Nephron (organoid): ENCODE measurements around the gene SMG7.

Experiments
- H3K27ac Mint-ChIP-seq, 3 experiments: 2 replicates each; pipeline ENCODE4 v1.8.0; 2020; ENCODE audit warnings: mixed read lengths in 3 of 3, mild to moderate bottlenecking in 2 of 3, moderate library complexity in 1 of 3
- H3K27me3 Mint-ChIP-seq: 2 replicates; pipeline ENCODE4 v1.8.0; 2021; ENCODE audit warnings: low read depth, mild to moderate bottlenecking, moderate library complexity, mixed read lengths
- H3K36me3 Mint-ChIP-seq: 2 replicates; pipeline ENCODE4 v1.8.0; 2020; ENCODE audit warnings: low read depth, mixed read lengths
- H3K4me1 Mint-ChIP-seq: 2 replicates; pipeline ENCODE4 v1.8.0; 2020; ENCODE audit warnings: mixed read lengths
- H3K4me3 Mint-ChIP-seq, 3 experiments: 2 replicates each; pipeline ENCODE4 v1.8.0; 2020; ENCODE audit warnings: mild to moderate bottlenecking in 3 of 3, mixed read lengths in 3 of 3, moderate library complexity in 2 of 3
- H3K9me3 Mint-ChIP-seq: 2 replicates; pipeline ENCODE4 v1.8.0; 2020; ENCODE audit warnings: mixed read lengths
- TF ChIP-seq, protein P1 (sequence below), 3 experiments: fragments of 200-600 bp; sonication (generic); IDR thresholded peaks; one replicate each; pipeline ENCODE4 v1.5.0; 2021; ENCODE audit warnings: antibody characterized with exemption in 3 of 3; ENCODE audit not compliant: unreplicated experiment in 3 of 3

The SMG7 gene

DNA sequence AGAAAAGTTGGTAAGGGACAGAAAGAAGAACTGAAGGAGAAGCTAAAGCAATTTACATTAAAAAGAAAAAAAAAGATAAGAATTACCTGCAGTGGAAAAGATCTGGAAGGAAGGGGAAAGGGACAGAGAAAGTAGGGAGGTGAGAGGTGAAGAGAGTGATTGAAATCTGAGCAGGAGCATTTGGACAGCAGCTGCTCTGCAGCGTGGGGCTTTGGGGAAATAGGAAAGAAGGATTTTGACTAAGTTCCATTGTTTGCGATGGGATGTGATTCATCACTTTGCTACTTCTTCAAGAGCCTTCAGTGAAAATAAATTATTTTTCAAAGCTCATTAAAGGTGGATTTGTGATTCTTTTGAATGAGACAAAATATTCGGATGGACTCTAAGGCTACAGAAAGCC, 28.1 kb upstream of the SMG7 start:
- H3K4me3 Mint-ChIP-seq, result no peak overlapping the region
- H3K9me3 Mint-ChIP-seq, result no peaks in the 10 kb centered on the region
- peaks cover 5% of the 10 kb centered on the region for H3K27me3 Mint-ChIP-seq
- H3K36me3 Mint-ChIP-seq, result no peaks in the 10 kb centered on the region
- H3K27ac Mint-ChIP-seq, result no peak overlapping the region
- no peaks in the 10 kb centered on the region for H3K4me1 Mint-ChIP-seq
- TF ChIP-seq, protein P1, sequence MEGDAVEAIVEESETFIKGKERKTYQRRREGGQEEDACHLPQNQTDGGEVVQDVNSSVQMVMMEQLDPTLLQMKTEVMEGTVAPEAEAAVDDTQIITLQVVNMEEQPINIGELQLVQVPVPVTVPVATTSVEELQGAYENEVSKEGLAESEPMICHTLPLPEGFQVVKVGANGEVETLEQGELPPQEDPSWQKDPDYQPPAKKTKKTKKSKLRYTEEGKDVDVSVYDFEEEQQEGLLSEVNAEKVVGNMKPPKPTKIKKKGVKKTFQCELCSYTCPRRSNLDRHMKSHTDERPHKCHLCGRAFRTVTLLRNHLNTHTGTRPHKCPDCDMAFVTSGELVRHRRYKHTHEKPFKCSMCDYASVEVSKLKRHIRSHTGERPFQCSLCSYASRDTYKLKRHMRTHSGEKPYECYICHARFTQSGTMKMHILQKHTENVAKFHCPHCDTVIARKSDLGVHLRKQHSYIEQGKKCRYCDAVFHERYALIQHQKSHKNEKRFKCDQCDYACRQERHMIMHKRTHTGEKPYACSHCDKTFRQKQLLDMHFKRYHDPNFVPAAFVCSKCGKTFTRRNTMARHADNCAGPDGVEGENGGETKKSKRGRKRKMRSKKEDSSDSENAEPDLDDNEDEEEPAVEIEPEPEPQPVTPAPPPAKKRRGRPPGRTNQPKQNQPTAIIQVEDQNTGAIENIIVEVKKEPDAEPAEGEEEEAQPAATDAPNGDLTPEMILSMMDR (IDR thresholded peaks at IDR 0.05; ENCODE audit: unreplicated experiment in 3 of 3), result no peak

DNA sequence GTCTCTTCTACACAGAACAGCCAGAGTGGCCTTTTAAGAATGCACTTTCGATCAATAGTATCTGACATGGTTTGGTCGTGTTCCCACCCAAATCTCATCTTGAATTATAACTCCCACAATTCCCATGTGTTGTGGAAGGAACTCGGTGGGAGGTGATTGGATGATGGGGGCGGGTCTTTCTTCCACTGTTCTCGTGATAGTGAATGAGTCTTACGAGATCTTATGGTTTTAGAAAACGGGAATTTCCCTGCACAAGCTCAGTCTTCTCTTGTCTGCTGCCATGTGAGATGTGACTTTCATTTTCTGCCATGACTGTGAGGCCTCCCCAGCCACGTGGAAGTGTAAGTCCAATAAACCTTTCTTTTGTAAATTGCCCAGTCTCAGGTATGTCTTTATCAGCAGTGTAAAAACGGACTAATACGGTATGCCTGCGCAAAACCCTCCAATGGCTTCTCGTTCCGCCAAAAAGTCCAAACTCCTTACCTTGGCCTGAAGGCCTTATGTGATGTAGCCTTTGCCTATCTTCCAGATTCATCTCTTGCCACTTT, 23.0 kb upstream of the SMG7 start:
- Mint-ChIP-seq H3K36me3 (no peaks in the 10 kb centered on the region), H3K4me3 (no peak overlapping the region), H3K4me1 (no peaks in the 10 kb centered on the region), H3K9me3 (no peaks in the 10 kb centered on the region), H3K27ac (no peak overlapping the region), H3K27me3 (no peaks in the 10 kb centered on the region)
- TF ChIP-seq, protein P1 (IDR thresholded peaks at IDR 0.05; ENCODE audit: unreplicated experiment in 3 of 3), result no peak

DNA sequence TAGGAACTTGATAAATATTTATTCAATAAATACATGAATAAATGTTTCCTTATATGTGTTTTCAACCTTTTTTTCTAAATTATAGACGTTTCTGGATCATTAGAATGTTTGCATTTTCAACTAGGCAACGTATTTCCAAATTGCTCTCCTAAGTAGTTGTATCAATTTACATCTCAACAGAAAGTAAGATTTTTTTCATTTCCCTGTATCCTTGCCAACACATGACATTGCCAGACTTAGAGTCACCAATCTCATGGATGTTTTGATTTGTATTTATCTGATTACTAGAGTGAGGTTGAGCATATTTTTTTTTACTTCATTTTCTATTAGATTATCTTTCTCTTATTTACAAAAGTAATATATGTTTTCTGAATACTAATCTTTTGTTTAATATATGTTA, 22.2 kb upstream of the SMG7 start:
- TF ChIP-seq, protein P1 (IDR thresholded peaks at IDR 0.05; ENCODE audit: unreplicated experiment in 3 of 3), result no peak
- Mint-ChIP-seq H3K9me3 (no peaks in the 10 kb centered on the region), H3K27ac (no peak overlapping the region), H3K27me3 (no peaks in the 10 kb centered on the region), H3K4me1 (no peaks in the 10 kb centered on the region), H3K36me3 (no peaks in the 10 kb centered on the region), H3K4me3 (no peak overlapping the region)

DNA sequence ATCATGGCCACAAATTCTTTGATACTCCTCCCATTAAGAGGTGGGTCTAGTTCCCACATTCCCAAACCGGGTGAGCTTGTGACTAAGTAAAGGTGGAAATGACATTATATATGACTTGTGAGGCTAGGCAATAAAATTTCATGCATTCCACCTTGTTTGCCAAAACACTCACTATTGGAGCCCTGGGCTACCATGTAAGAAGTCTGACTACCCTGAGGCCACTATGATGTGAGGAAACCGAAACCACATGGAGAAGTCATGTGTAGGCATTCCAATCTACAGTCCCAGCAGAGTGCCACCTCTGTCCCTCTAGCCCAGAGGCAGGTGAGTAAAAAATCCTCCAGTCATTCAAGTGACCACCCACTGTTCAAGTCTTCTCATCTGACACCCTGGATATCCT, 17.9 kb upstream of the SMG7 start:
- no peaks in the 10 kb centered on the region for H3K4me1 Mint-ChIP-seq
- TF ChIP-seq, protein P1 (IDR thresholded peaks at IDR 0.05; ENCODE audit: unreplicated experiment in 3 of 3), result no peak
- peaks cover 7% of the 10 kb centered on the region for H3K27me3 Mint-ChIP-seq
- H3K4me3 Mint-ChIP-seq, result no peak overlapping the region
- H3K36me3 Mint-ChIP-seq, result no peaks in the 10 kb centered on the region
- H3K27ac Mint-ChIP-seq, result no peak overlapping the region
- no peaks in the 10 kb centered on the region for H3K9me3 Mint-ChIP-seq

DNA sequence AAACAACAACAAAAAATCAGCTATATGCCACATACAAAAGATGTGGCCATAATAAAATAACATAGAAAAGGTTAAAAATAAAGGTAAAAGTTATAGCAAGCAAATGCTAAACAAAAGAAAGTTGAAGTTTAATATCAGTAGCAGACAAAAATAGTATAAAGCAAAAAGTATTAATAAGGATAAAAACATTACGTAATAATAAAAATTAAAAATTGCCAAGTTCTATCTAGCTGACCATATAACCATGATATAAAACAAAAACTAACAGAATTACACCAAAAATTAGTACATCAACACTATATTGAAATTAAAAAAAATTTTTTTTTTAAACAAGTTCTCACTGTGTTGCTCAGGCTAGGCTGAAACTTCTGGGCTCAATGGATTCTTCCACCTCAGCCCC, 15.5 kb upstream of the SMG7 start:
- Mint-ChIP-seq H3K27ac (no peak overlapping the region), H3K27me3 (peaks cover 7% of the 10 kb centered on the region), H3K9me3 (no peaks in the 10 kb centered on the region), H3K4me3 (no peak overlapping the region), H3K36me3 (no peaks in the 10 kb centered on the region), H3K4me1 (no peaks in the 10 kb centered on the region)
- TF ChIP-seq, protein P1 (IDR thresholded peaks at IDR 0.05; ENCODE audit: unreplicated experiment in 3 of 3), result no peak

DNA sequence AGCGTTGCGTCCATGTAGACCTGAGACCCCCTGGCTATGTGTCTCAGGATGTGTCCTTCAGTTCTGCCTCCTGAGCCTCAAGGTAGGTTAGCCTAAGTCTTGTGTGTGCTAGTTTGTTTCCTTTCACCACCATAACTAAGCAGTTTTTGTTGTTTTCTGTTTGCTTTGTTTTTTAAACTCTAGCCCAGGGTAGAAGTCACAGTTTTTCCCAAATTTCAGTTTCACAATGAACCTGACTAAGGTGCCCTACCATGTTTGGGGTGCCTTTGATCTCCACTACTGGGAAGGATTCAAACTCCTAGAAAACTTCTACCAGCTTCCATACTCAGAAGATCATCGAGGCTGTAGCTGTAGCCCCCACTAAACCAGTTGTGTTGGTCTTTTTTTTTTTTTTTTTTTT, 14.8 kb upstream of the SMG7 start:
- TF ChIP-seq, protein P1 (IDR thresholded peaks at IDR 0.05; ENCODE audit: unreplicated experiment in 3 of 3), result no peak
- H3K9me3 Mint-ChIP-seq, result no peaks in the 10 kb centered on the region
- H3K36me3 Mint-ChIP-seq, result no peaks in the 10 kb centered on the region
- no peaks in the 10 kb centered on the region for H3K4me1 Mint-ChIP-seq
- H3K27ac Mint-ChIP-seq, result no peak overlapping the region
- no peak overlapping the region for H3K4me3 Mint-ChIP-seq
- peaks cover 7% of the 10 kb centered on the region for H3K27me3 Mint-ChIP-seq
